Measurements from ENCODE around the gene PTPRO. TPM values are rescaled to one million over a fixed set of nuclear protein-coding genes. Genes with fewer than 3 reads are reported as not detected.

PTPRO gene
- 40.3 and 40.7 TPM in 2 replicates for total RNA-seq (2013; cell fraction: nucleolus; rRNA removed)
- total RNA-seq (2014; rRNA removed) (3.9 TPM in 2 replicates), total RNA-seq (2014; rRNA removed; fragmentation: Illumina TruSeq; extraction: Trizol) (4.6 and 4.7 TPM in 2 replicates), total RNA-seq (2021) (2.4 and 4.3 TPM in 2 replicates), polyA plus RNA-seq (2011; rRNA removed) (5.3 and 6.4 TPM in 2 replicates), polyA plus RNA-seq (2014; fragmentation: Illumina TruSeq; extraction: Trizol) (4.9 and 5.5 TPM in 2 replicates), polyA plus RNA-seq (2014; fragmentation: Nextera tagmentation; extraction: Ambion mirVana) (1 to 10 TPM; 3.1 to 5.0 TPM), polyA plus RNA-seq (2014; rRNA removed) (2.6 and 2.9 TPM in 2 replicates), polyA plus RNA-seq (2016; fragmentation: Nextera tagmentation; extraction: Ambion mirVana) (1 to 10 TPM; 1.2 to 1.3 TPM), polyA minus RNA-seq (2011; rRNA and poly(A)+ RNA removed) (5.0 and 10.8 TPM in 2 replicates), Bru-seq, nascent RNA (percentile 40 among the genes with signal in this experiment), BruChase-seq, experiment 1, labeled RNA remaining after a 6-hour chase (percentile 20 among the genes with signal in this experiment), BruChase-seq, experiment 2, labeled RNA remaining after a 2-hour chase (percentile 27 among the genes with signal in this experiment)
- polyA plus RNA-seq (2011; ENCODE audit: low read depth): 5.3 TPM
- polyA plus RNA-seq (2011; cell fraction: cytosol; rRNA removed): 2.2 and 3.4 TPM in 2 replicates
- 2.7 and 4.2 TPM in 2 replicates for polyA plus RNA-seq (2011; cell fraction: nucleus; rRNA removed)
- 5.3 and 5.6 TPM in 2 replicates for polyA plus RNA-seq (2012)
- 2.6 and 3.5 TPM in 2 replicates for polyA minus RNA-seq (2011; cell fraction: cytosol; rRNA and poly(A)+ RNA removed)
- 2.8 and 3.3 TPM in 2 replicates for polyA minus RNA-seq (2011; cell fraction: nucleus; rRNA and poly(A)+ RNA removed)
- long read RNA-seq, experiment 1: 0 reads
- long read RNA-seq, experiment 2, partial matches to known transcripts: 1 of 3 reads
- long read RNA-seq, experiment 2, other reads (novel, unspliced or antisense): 1 of 3 reads

GRCh38 chr12:15322164-15323061 is at the start of gene PTPRO:
PTPRO (plus strand) TSS chr12:15322508.
- in situ Hi-C loops (cut with MboI) (no loop called here), intact Hi-C loops (cut with micrococcal nuclease; ENCODE audit: unreplicated experiment) (no loop called here)
- Histone ChIP-seq H3K4me1 (ENCODE audit: control insufficient read depth, insufficient read depth, low read length) (no peaks in the 10 kb centered on the region), H4K20me1 (ENCODE audit: control insufficient read depth, insufficient read depth) (no peaks in the 10 kb centered on the region), H2AFZ (ENCODE audit: control insufficient read depth, low read depth, low read length) (no peak within 1 kb of the TSS; the same call in 1 of the 2 replicates), H3K4me3 (no peak within 1 kb of the TSS), H3K79me2 (ENCODE audit: control insufficient read depth, insufficient read depth, low read length) (no peaks in the 10 kb centered on the region), H3K27me3 (replicated peaks in 1 of 2; ENCODE audit: control insufficient read depth in 2 of 2, insufficient read depth in 2 of 2, low read length in 1 of 2) (peaks cover 0 to 2% of the 10 kb centered on the region in 2 experiments; a peak in 2 of 4 replicates), H3K4me2 (ENCODE audit: control insufficient read depth, insufficient read depth) (no peak within 1 kb of the TSS), H3K36me3 (ENCODE audit: control insufficient read depth in 2 of 2, insufficient read depth in 2 of 2, low read length in 1 of 2) (no peaks in the 10 kb centered on the region), H3K27ac (ENCODE audit: control insufficient read depth, insufficient read depth) (no peak within 1 kb of the TSS), H3K9ac (ENCODE audit: control insufficient read depth, insufficient read depth, low read length) (no peak within 1 kb of the TSS), H3K9me3 (replicated peaks; ENCODE audit: control insufficient read depth, insufficient read depth, low read length) (no peaks in the 10 kb centered on the region)
- POLR2A ChIA-PET: no interaction called here
- 13% methylated on average over 64 of the region's 70 CpGs for WGBS (ENCODE audit: insufficient coverage, insufficient replicate concordance, low lambda C conversion rate, missing lambda C conversion rate)
- TF ChIP-seq ASH2L (IDR thresholded peaks at IDR 0.05; ENCODE audit: borderline replicate concordance, low read depth) (no peak), GABPA (IDR thresholded peaks at IDR 0.05; ENCODE audit: low read depth) (no peak), SUZ12 (IDR thresholded peaks at IDR 0.05; ENCODE audit: unreplicated experiment) (no peak), NRF1 (conservative IDR thresholded peaks at IDR 0.05; ENCODE audit: low read depth, low read length) (no peak), HDAC2 (IDR thresholded peaks at IDR 0.05) (no peak), SREBF1 (IDR thresholded peaks at IDR 0.05; ENCODE audit: low read length) (no peak), BCLAF1 (IDR thresholded peaks at IDR 0.05) (no peak), PAX5 (IDR thresholded peaks at IDR 0.05; ENCODE audit: borderline replicate concordance, low read depth, low read length) (no peak), EED (IDR thresholded peaks at IDR 0.05; ENCODE audit: low read depth) (no peak), SRF (IDR thresholded peaks at IDR 0.05; ENCODE audit: low read depth in 2 of 2, low read length in 2 of 2) (no peak), CHD4 (IDR thresholded peaks at IDR 0.05) (no peak), SREBF2 (IDR thresholded peaks at IDR 0.05; ENCODE audit: low read length) (no peak), POLR2AphosphoS2 (IDR thresholded peaks at IDR 0.05; ENCODE audit: low read depth, low read length) (no peak), GATAD2B (conservative IDR thresholded peaks at IDR 0.05; ENCODE audit: low read depth) (no peak), YY1 (IDR thresholded peaks at IDR 0.05; ENCODE audit: low read depth, low read length) (no peak), RELA (IDR thresholded peaks at IDR 0.05; ENCODE audit: borderline replicate concordance, partially characterized antibody) (no peak)
- TF ChIP-seq, protein P1, sequence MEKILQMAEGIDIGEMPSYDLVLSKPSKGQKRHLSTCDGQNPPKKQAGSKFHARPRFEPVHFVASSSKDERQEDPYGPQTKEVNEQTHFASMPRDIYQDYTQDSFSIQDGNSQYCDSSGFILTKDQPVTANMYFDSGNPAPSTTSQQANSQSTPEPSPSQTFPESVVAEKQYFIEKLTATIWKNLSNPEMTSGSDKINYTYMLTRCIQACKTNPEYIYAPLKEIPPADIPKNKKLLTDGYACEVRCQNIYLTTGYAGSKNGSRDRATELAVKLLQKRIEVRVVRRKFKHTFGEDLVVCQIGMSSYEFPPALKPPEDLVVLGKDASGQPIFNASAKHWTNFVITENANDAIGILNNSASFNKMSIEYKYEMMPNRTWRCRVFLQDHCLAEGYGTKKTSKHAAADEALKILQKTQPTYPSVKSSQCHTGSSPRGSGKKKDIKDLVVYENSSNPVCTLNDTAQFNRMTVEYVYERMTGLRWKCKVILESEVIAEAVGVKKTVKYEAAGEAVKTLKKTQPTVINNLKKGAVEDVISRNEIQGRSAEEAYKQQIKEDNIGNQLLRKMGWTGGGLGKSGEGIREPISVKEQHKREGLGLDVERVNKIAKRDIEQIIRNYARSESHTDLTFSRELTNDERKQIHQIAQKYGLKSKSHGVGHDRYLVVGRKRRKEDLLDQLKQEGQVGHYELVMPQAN (conservative IDR thresholded peaks at IDR 0.05): no peak
- RAD21 ChIA-PET (ENCODE audit: unreplicated experiment): no interaction called here
- FAIRE-seq (no peak), ATAC-seq (no peak), DNase-seq (ENCODE audit: low read depth, low spot score) (no peak)
- CTCF ChIA-PET: no interaction called here
- SMC1A ChIA-PET (ENCODE audit: uncharacterized antibody, unreplicated experiment): no interaction called here
- BruUV-seq (replicated peaks): no TSS peak

Data from GM12878 (cell line).